ENCODE results near the gene CCDC97.

The CCDC97 gene

DNA sequence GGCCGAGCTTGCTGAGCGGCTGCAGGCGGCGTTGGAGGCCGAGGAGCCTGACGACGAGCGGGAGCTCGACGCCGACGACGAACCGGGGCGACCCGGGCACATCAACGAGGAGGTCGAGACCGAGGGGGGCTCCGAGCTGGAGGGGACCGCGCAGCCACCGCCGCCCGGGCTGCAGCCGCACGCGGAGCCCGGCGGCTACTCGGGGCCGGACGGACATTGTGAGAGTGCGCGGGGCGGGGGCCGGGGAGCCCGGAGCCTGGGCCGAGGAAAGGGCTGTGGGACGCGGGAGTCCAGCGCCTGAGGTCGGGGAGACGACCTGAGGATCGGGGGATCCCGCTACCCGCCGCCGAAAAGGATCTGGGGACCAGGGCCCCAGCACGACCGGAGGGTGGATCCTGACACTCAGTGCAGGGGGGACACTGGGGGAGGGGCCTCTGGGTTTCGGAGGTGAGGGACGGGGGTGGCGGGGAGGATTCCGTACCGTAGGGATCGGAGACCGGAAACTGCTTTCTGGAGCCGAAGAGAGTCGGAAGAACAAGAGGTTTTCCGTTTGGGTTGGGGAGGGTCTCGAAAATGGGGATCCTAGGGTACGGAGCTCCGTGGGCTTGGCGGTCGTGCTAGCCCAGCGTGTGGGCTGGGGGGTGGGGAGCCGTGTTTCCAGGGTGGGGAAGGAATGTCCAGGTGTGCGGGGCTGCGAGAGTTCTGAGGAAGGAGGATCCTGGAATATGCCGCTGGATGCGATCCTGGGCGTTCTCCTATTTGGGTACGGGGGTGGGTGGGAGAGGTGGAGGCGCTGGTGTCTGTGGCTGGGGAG is 45.2 kb upstream of the CCDC97 start (continued):
- TF ChIP-seq, protein P1, sequence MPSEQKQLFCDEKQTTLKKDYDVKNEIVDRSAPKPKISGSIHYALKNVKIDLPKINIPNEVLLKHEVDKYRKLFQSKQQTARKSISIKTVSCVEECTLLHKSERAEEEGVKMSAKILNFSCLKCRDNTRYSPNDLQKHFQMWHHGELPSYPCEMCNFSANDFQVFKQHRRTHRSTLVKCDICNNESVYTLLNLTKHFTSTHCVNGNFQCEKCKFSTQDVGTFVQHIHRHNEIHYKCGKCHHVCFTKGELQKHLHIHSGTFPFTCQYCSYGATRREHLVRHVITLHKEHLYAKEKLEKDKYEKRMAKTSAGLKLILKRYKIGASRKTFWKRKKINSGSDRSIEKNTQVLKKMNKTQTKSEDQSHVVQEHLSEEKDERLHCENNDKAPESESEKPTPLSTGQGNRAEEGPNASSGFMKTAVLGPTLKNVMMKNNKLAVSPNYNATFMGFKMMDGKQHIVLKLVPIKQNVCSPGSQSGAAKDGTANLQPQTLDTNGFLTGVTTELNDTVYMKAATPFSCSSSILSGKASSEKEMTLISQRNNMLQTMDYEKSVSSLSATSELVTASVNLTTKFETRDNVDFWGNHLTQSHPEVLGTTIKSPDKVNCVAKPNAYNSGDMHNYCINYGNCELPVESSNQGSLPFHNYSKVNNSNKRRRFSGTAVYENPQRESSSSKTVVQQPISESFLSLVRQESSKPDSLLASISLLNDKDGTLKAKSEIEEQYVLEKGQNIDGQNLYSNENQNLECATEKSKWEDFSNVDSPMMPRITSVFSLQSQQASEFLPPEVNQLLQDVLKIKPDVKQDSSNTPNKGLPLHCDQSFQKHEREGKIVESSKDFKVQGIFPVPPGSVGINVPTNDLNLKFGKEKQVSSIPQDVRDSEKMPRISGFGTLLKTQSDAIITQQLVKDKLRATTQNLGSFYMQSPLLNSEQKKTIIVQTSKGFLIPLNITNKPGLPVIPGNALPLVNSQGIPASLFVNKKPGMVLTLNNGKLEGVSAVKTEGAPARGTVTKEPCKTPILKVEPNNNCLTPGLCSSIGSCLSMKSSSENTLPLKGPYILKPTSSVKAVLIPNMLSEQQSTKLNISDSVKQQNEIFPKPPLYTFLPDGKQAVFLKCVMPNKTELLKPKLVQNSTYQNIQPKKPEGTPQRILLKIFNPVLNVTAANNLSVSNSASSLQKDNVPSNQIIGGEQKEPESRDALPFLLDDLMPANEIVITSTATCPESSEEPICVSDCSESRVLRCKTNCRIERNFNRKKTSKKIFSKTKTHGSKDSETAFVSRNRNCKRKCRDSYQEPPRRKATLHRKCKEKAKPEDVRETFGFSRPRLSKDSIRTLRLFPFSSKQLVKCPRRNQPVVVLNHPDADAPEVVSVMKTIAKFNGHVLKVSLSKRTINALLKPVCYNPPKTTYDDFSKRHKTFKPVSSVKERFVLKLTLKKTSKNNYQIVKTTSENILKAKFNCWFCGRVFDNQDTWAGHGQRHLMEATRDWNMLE (tag by site-specific recombination; conservative IDR thresholded peaks at IDR 0.05; ENCODE audit: low read depth): no peak
- TF ChIP-seq, protein P2, sequence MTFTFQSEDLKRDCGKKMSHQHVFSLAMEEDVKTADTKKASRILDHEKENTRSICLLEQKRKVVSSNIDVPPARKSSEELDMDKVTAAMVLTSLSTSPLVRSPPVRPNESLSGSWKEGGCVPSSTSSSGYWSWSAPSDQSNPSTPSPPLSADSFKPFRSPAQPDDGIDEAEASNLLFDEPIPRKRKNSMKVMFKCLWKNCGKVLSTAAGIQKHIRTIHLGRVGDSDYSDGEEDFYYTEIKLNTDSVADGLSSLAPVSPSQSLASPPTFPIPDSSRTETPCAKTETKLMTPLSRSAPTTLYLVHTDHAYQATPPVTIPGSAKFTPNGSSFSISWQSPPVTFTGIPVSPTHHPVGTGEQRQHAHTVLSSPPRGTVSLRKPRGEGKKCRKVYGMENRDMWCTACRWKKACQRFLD (tag by site-specific recombination; IDR thresholded peaks at IDR 0.05): no peak
- no peak for TF ChIP-seq ZNF37A (tag by site-specific recombination; IDR thresholded peaks at IDR 0.05)
- no peak for TF ChIP-seq REPIN1 (tag by site-specific recombination; IDR thresholded peaks at IDR 0.05; ENCODE audit: low read depth)
- TF ChIP-seq OVOL3 (tag by site-specific recombination; IDR thresholded peaks at IDR 0.05): no peak
- no peak for TF ChIP-seq ZNF175 (tag by site-specific recombination; IDR thresholded peaks at IDR 0.05)
- no peak for TF ChIP-seq ZNF596 (tag by site-specific recombination; IDR thresholded peaks at IDR 0.05)
- TF ChIP-seq, protein P3, sequence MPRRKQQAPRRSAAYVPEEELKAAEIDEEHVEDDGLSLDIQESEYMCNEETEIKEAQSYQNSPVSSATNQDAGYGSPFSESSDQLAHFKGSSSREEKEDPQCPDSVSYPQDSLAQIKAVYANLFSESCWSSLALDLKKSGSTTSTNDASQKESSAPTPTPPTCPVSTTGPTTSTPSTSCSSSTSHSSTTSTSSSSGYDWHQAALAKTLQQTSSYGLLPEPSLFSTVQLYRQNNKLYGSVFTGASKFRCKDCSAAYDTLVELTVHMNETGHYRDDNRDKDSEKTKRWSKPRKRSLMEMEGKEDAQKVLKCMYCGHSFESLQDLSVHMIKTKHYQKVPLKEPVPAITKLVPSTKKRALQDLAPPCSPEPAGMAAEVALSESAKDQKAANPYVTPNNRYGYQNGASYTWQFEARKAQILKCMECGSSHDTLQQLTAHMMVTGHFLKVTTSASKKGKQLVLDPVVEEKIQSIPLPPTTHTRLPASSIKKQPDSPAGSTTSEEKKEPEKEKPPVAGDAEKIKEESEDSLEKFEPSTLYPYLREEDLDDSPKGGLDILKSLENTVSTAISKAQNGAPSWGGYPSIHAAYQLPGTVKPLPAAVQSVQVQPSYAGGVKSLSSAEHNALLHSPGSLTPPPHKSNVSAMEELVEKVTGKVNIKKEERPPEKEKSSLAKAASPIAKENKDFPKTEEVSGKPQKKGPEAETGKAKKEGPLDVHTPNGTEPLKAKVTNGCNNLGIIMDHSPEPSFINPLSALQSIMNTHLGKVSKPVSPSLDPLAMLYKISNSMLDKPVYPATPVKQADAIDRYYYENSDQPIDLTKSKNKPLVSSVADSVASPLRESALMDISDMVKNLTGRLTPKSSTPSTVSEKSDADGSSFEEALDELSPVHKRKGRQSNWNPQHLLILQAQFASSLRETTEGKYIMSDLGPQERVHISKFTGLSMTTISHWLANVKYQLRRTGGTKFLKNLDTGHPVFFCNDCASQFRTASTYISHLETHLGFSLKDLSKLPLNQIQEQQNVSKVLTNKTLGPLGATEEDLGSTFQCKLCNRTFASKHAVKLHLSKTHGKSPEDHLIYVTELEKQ (tag by site-specific recombination; IDR thresholded peaks at IDR 0.05; ENCODE audit: borderline replicate concordance): no peak
- no peak for TF ChIP-seq ZFP41 (tag by site-specific recombination; IDR thresholded peaks at IDR 0.05; ENCODE audit: borderline replicate concordance)
- no peak for TF ChIP-seq ZSCAN16 (tag by site-specific recombination; IDR thresholded peaks at IDR 0.05)
- no peak for TF ChIP-seq ZNF211 (tag by site-specific recombination; IDR thresholded peaks at IDR 0.05; ENCODE audit: low read depth)
- peak; percentile 54 for TF ChIP-seq ZBTB20 (tag by site-specific recombination; IDR thresholded peaks at IDR 0.05)
- TF ChIP-seq, protein P4, sequence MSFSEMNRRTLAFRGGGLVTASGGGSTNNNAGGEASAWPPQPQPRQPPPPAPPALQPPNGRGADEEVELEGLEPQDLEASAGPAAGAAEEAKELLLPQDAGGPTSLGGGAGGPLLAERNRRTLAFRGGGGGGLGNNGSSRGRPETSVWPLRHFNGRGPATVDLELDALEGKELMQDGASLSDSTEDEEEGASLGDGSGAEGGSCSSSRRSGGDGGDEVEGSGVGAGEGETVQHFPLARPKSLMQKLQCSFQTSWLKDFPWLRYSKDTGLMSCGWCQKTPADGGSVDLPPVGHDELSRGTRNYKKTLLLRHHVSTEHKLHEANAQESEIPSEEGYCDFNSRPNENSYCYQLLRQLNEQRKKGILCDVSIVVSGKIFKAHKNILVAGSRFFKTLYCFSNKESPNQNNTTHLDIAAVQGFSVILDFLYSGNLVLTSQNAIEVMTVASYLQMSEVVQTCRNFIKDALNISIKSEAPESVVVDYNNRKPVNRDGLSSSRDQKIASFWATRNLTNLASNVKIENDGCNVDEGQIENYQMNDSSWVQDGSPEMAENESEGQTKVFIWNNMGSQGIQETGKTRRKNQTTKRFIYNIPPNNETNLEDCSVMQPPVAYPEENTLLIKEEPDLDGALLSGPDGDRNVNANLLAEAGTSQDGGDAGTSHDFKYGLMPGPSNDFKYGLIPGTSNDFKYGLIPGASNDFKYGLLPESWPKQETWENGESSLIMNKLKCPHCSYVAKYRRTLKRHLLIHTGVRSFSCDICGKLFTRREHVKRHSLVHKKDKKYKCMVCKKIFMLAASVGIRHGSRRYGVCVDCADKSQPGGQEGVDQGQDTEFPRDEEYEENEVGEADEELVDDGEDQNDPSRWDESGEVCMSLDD (tag by site-specific recombination; IDR thresholded peaks at IDR 0.05): 0 out of 2 replicates have a peak, but pooled peaks have one; percentile 57
- TF ChIP-seq ZBTB21 (tag by site-specific recombination; IDR thresholded peaks at IDR 0.05): no peak
- no peak for TF ChIP-seq ZNF792 (tag by site-specific recombination; IDR thresholded peaks at IDR 0.05)
- TF ChIP-seq ZNF529 (tag by site-specific recombination; IDR thresholded peaks at IDR 0.05; ENCODE audit: insufficient replicate concordance): no peak
- TF ChIP-seq, protein P5, sequence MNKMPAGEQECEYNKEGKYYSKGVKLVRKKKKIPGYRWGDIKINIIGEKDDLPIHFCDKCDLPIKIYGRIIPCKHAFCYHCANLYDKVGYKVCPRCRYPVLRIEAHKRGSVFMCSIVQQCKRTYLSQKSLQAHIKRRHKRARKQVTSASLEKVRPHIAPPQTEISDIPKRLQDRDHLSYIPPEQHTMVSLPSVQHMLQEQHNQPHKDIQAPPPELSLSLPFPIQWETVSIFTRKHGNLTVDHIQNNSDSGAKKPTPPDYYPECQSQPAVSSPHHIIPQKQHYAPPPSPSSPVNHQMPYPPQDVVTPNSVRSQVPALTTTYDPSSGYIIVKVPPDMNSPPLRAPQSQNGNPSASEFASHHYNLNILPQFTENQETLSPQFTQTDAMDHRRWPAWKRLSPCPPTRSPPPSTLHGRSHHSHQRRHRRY (tag by site-specific recombination; IDR thresholded peaks at IDR 0.05): no peak
- TF ChIP-seq ZNF658 (tag by site-specific recombination; IDR thresholded peaks at IDR 0.05): no peak
- no peak for TF ChIP-seq HOXA7 (CRISPR knock-in tag; IDR thresholded peaks at IDR 0.05; ENCODE audit: borderline replicate concordance)
- TF ChIP-seq KLF9 (tag by site-specific recombination; IDR thresholded peaks at IDR 0.05; ENCODE audit: low read depth): no peak; the same call in 1 of the 2 replicates
- TF ChIP-seq, protein P6, sequence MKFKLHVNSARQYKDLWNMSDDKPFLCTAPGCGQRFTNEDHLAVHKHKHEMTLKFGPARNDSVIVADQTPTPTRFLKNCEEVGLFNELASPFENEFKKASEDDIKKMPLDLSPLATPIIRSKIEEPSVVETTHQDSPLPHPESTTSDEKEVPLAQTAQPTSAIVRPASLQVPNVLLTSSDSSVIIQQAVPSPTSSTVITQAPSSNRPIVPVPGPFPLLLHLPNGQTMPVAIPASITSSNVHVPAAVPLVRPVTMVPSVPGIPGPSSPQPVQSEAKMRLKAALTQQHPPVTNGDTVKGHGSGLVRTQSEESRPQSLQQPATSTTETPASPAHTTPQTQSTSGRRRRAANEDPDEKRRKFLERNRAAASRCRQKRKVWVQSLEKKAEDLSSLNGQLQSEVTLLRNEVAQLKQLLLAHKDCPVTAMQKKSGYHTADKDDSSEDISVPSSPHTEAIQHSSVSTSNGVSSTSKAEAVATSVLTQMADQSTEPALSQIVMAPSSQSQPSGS (tag by site-specific recombination; IDR thresholded peaks at IDR 0.05; ENCODE audit: low read depth): no peak
- TF ChIP-seq, protein P7, sequence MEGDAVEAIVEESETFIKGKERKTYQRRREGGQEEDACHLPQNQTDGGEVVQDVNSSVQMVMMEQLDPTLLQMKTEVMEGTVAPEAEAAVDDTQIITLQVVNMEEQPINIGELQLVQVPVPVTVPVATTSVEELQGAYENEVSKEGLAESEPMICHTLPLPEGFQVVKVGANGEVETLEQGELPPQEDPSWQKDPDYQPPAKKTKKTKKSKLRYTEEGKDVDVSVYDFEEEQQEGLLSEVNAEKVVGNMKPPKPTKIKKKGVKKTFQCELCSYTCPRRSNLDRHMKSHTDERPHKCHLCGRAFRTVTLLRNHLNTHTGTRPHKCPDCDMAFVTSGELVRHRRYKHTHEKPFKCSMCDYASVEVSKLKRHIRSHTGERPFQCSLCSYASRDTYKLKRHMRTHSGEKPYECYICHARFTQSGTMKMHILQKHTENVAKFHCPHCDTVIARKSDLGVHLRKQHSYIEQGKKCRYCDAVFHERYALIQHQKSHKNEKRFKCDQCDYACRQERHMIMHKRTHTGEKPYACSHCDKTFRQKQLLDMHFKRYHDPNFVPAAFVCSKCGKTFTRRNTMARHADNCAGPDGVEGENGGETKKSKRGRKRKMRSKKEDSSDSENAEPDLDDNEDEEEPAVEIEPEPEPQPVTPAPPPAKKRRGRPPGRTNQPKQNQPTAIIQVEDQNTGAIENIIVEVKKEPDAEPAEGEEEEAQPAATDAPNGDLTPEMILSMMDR (tag by site-specific recombination; IDR thresholded peaks at IDR 0.05): no peak
